PC-9 (cell line): Measurements from ENCODE around the gene CDK5RAP3. TPM values are rescaled to one million over a fixed set of nuclear protein-coding genes. Genes with fewer than 3 reads are reported as not detected.
A peak's percentile ranks its signal among the peaks of the same experiment; 100 is the strongest.

Experiments
- BruUV-seq: library from RNA; stranded (reverse); fragments of 400-500 nt; replicated peaks from 2 replicates; lab custom pipeline; 2021; lab: Mats Ljungman, UMichigan
- CTCF ChIA-PET: fragments of 300-600 bp; sonication (Branson Sonifier 250); formaldehyde crosslinking; loops from one replicate; lab custom pipeline; 2022; ENCODE audit warnings: antibody characterized with exemption; lab: Charles Lee
- POLR2A ChIA-PET: fragments of 300-600 bp; sonication (Branson Sonifier 250); formaldehyde crosslinking; loops from one replicate; lab custom pipeline; 2022; ENCODE audit warnings: antibody characterized with exemption; ENCODE audit not compliant: unreplicated experiment; lab: Charles Lee
- DNase-seq, 2 experiments: peaks; one replicate each; pipeline versions ENCODE4 v3.0.0 to v3.0.0-alpha.2; 2015 to 2022; ENCODE audit warnings: mixed read lengths in 1 of 2
- H2AFZ ChIP-seq: fragments of 200-600 bp; sonication (generic); 2 replicates; pipeline ENCODE4 v1.8.1; 2017; ENCODE audit warnings: antibody characterized with exemption
- H3F3A ChIP-seq: fragments of 200-600 bp; sonication (generic); 2 replicates; pipeline ENCODE4 v1.8.1; 2017; ENCODE audit warnings: antibody characterized with exemption, mild to moderate bottlenecking, low read depth; ENCODE audit not compliant: insufficient read depth
- H3K27ac ChIP-seq: fragments of 200-600 bp; sonication (generic); 2 replicates; pipeline ENCODE4 v1.6.1; 2016; ENCODE audit warnings: mixed run types
- H3K27me3 ChIP-seq: fragments of 200-600 bp; sonication (generic); 2 replicates; pipeline ENCODE4 v1.6.1; 2016; ENCODE audit warnings: low read depth, mixed run types; ENCODE audit not compliant: insufficient read depth
- H3K36me3 ChIP-seq: fragments of 200-600 bp; sonication (generic); 2 replicates; pipeline ENCODE4 v1.6.1; 2016; ENCODE audit warnings: low read depth, mixed run types
- H3K4me1 ChIP-seq: fragments of 200-600 bp; sonication (generic); replicated peaks from 2 replicates; pipeline ENCODE4 v1.6.1; 2016; ENCODE audit warnings: mixed run types; ENCODE audit not compliant: insufficient read depth
- H3K4me2 ChIP-seq: fragments of 200-600 bp; sonication (generic); 2 replicates; pipeline ENCODE4 v1.6.1; 2017; ENCODE audit warnings: mixed run types
- H3K4me3 ChIP-seq: fragments of 200-600 bp; sonication (generic); 2 replicates; pipeline ENCODE4 v1.6.1; 2016; ENCODE audit warnings: mixed run types
- H3K79me2 ChIP-seq: fragments of 200-600 bp; sonication (generic); 2 replicates; pipeline ENCODE4 v1.6.1; 2017; ENCODE audit warnings: low read depth, mixed run types
- H3K9me2 ChIP-seq: fragments of 200-600 bp; sonication (generic); 2 replicates; pipeline ENCODE4 v1.8.1; 2017; ENCODE audit warnings: mild to moderate bottlenecking; ENCODE audit not compliant: insufficient read depth
- H3K9me3 ChIP-seq: fragments of 200-600 bp; sonication (generic); 2 replicates; pipeline ENCODE4 v1.8.1; 2016; ENCODE audit warnings: low read depth; ENCODE audit not compliant: insufficient read depth
- H4K20me1 ChIP-seq: fragments of 200-600 bp; sonication (generic); 2 replicates; pipeline ENCODE4 v1.8.1; 2017; ENCODE audit not compliant: insufficient read depth
- CTCF ChIP-seq: fragments of 200-600 bp; sonication (generic); conservative IDR thresholded peaks from 2 replicates; pipeline ENCODE4 v1.6.1; 2017; ENCODE audit warnings: mixed run types, antibody characterized with exemption, mild to moderate bottlenecking, moderate library complexity
- EZH2 ChIP-seq: fragments of 200-600 bp; sonication (generic); IDR thresholded peaks from 2 replicates; pipeline ENCODE4 v1.8.0; 2017; ENCODE audit warnings: antibody characterized with exemption, low read depth
- intact Hi-C: fragments of 100-400 bp; cut with micrococcal nuclease; formaldehyde crosslinking; loops from one replicate; pipeline ENCODE4 v1.10.0; 2022; ENCODE audit not compliant: unreplicated experiment
- total RNA-seq: library from RNA; stranded (reverse); gene quantifications from 2 replicates; pipeline ENCODE4 v1.2.3, GENCODE V29; 2021

CDK5RAP3 gene
- total RNA-seq, 1 experiment from 2014 or later: 147 TPM

- POLR2A ChIA-PET: interaction anchor here (0.5 to 1.0 kb wide), 4 partner anchors 10 to 141 kb away, joined by 3 to 6 read pairs (median 6); no protein-coding TSS in a partner anchor
- peak overlapping the region; percentile 14; the same call in 1 of the 2 replicates for H3K27ac ChIP-seq
- CTCF ChIA-PET: interaction anchor here (0.9 to 1.0 kb wide), 2 partner anchors 10 kb away, joined by 3 to 4 read pairs; no protein-coding TSS in a partner anchor
- no peak overlapping the region for H2AFZ ChIP-seq
- no peaks in the 10 kb centered on the region for H4K20me1 ChIP-seq
- peaks cover 20% of the 10 kb centered on the region; the same call in 1 of the 2 replicates for H3K79me2 ChIP-seq
- peaks cover 62% of the 10 kb centered on the region for H3K4me1 ChIP-seq
- no peaks in the 10 kb centered on the region for H3K9me2 ChIP-seq
- no peaks in the 10 kb centered on the region for H3K9me3 ChIP-seq
- peaks cover 24% of the 10 kb centered on the region; the same call in 1 of the 2 replicates for H3F3A ChIP-seq
- H3K36me3 ChIP-seq: no peaks in the 10 kb centered on the region
- no TSS peak for BruUV-seq
- DNase-seq: peak; percentile 48 to 68
- no peak overlapping the region for H3K4me3 ChIP-seq
- TF ChIP-seq EZH2 (no peak), CTCF (no peak)
- intact Hi-C loops: loop anchor here (1.0 kb wide), 1 partner anchor 8 kb away; no protein-coding TSS in a partner anchor
- H3K4me2 ChIP-seq: peak overlapping the region; percentile 41
- H3K27me3 ChIP-seq: no peaks in the 10 kb centered on the region
These were observed 10.9 kb upstream of the CDK5RAP3 start for GRCh38 chr17:47959825-47960655.

GRCh38 chr17:47961406-47961805, 9.5 kb upstream of the CDK5RAP3 start:
- no TSS peak for BruUV-seq
- H4K20me1 ChIP-seq: no peaks in the 10 kb centered on the region
- peaks cover 55% of the 10 kb centered on the region for H3K4me1 ChIP-seq
- intact Hi-C loops: no loop called here
- no peak overlapping the region for H3K4me2 ChIP-seq
- no peaks in the 10 kb centered on the region for H3K9me2 ChIP-seq
- peaks cover 8% of the 10 kb centered on the region; the same call in 1 of the 2 replicates for H3K79me2 ChIP-seq
- ChIA-PET POLR2A (interaction anchor here (0.6 kb wide), 1 partner anchor 9 kb away, joined by 3 read pairs; no protein-coding TSS in a partner anchor), CTCF (interaction anchor here (1.0 kb wide), 1 partner anchor 9 kb away, joined by 4 read pairs; no protein-coding TSS in a partner anchor)
- no peak for DNase-seq
- H3F3A ChIP-seq: peaks cover 22% of the 10 kb centered on the region; the same call in 1 of the 2 replicates
- no peak overlapping the region for H3K27ac ChIP-seq
- no peak overlapping the region for H3K4me3 ChIP-seq
- no peak overlapping the region for H2AFZ ChIP-seq
- H3K9me3 ChIP-seq: no peaks in the 10 kb centered on the region
- H3K27me3 ChIP-seq: no peaks in the 10 kb centered on the region
- no peaks in the 10 kb centered on the region for H3K36me3 ChIP-seq
- TF ChIP-seq CTCF (no peak), EZH2 (no peak)

GRCh38 chr17:47962901-47963300, 8.0 kb upstream of the CDK5RAP3 start:
- DNase-seq: no peak
- Histone ChIP-seq H3K4me2 (no peak overlapping the region), H3K4me3 (no peak overlapping the region), H3K36me3 (no peaks in the 10 kb centered on the region), H3K27ac (no peak overlapping the region), H3F3A (peaks cover 25% of the 10 kb centered on the region; the same call in 1 of the 2 replicates), H4K20me1 (no peaks in the 10 kb centered on the region), H3K9me2 (no peaks in the 10 kb centered on the region), H3K9me3 (no peaks in the 10 kb centered on the region), H3K4me1 (peaks cover 55% of the 10 kb centered on the region), H2AFZ (no peak overlapping the region), H3K79me2 (no peaks in the 10 kb centered on the region), H3K27me3 (no peaks in the 10 kb centered on the region)
- POLR2A ChIA-PET: no interaction called here
- CTCF ChIA-PET: interaction anchor here (0.7 kb wide), 1 partner anchor 14 kb away, joined by 6 read pairs; no protein-coding TSS in a partner anchor
- TF ChIP-seq CTCF (no peak), EZH2 (no peak)
- BruUV-seq: no TSS peak
- intact Hi-C loops: no loop called here
